GDM1 (cell line): ENCODE measurements around the gene EPB41L2.
"Not testable (repeated sequence)": the region's sequence is repeated elsewhere in the genome, so short reads cannot be mapped to it uniquely, and the experiment has no call there.

Source experiments
- DNase-seq: peaks from one replicate; lab custom pipeline; 2025; lab: John Stamatoyannopoulos, UW

Gene EPB41L2

DNA sequence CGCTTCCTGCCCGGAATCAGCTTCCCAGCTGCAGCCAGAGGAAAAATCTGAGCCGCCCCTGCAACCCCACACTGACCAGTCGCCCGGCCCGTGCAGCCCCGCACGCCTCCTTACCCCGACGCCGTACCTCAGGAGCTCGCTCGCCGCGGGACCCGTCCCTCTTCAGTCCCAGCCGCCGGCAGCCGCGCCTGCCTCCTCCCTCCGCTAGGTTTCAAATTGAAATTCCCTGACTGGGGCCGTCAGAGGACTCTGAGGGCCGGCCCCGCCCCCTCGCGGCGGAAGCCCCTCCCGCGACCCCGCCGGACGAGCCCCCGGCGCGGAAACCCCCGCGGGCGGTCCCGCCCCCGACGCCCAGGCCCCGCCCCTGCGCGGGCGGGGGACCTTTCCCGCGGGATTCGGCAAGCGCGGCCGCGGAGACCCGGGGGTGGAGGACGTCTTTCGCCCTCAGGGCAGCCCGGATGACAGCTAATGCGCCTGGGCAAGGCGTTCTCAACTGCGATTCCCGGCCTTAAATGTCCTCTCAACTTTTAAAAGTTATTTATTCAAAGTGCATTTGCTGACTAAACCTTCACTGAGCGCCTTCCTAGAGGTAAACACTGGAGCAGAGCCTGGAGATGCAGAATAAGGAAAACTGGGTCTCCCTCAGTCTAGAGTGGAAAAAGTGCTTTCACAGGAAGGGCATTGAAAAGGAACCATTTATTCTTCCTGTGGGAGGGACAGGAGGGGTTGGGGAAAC, at the start of gene EPB41L2:
Gene EPB41L2 (minus strand): TSS at position 218 of the 736 bp plus-strand sequence. CDS start 106,760 bp downstream, outside the sequence.
- DNase-seq = peak; percentile 84

DNA sequence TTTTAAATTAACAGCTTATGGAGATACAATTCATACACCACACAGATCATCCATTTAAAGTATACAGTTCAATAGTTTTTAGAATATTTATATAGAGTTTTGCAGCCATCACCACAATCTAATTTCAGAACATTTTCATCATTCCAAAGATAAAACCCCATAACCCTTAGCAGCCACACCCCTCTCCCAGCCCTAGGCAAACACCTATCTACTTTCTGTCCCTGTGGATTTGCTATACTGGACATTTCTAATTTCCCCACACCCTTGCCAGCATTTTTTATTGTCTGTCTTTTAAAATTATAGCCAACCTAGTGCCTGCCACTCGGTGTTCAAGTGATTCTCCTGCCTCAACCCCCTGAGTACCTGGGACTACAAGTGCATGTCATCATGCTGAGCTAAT, 49.2 kb upstream of the EPB41L2 start:
- no peak for DNase-seq

DNA sequence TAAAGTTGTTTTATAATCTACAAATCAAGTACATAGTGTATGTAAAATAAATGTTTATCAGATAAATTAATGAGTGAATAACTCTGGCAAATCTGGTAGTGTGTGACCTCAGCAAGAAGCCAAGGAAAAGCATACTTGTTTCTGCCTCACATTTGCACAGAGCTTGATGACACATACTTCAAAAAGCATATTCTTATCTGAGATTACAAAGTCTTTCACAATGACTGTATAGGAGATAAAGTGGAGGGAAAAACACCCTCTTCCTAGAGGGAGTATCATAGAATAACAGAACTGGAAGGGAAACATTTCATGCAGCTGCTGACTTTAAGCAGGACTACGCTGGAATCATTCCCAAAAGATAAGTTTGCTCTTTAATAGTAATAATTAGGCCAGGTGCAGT, 44.1 kb upstream of the EPB41L2 start:
- DNase-seq = no peak

DNA sequence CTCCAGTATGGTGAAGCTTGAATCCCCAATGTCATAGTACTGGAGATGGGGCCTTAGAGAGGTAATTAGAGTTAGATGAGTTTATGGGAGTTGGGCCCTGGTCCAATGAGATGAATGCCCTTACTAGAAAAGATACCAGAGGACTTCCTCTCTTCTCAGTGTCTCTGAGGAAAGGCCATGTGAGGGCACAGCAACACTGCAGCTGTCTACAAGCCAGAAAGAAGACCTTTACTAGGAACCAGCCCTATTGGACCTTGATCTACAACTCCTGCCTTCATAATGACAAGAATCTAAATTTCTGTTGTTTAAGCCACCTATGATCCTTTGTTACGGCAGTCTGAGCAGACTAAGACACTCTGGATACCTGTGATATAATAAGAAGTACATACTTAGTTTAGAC, 40.9 kb upstream of the EPB41L2 start:
- no peak for DNase-seq

DNA sequence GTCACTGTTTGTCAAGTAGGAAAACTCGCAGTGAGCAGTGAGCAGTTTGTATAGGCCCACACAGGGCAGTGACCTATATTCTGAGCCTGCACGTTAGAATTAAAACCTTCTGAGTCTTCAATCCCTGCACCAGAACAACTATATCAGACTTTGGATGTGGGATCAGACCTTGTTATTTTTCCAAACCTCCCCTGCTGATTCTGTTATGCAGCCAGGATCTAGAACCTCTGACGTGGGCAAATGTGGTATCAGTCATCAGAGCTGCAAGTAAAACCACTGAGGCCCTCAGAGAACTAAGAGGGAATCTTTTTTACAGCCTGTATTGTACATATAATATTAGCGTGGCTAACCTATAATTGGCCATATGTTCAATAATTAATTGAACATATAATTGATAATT, 40.3 kb upstream of the EPB41L2 start:
- DNase-seq = no peak

DNA sequence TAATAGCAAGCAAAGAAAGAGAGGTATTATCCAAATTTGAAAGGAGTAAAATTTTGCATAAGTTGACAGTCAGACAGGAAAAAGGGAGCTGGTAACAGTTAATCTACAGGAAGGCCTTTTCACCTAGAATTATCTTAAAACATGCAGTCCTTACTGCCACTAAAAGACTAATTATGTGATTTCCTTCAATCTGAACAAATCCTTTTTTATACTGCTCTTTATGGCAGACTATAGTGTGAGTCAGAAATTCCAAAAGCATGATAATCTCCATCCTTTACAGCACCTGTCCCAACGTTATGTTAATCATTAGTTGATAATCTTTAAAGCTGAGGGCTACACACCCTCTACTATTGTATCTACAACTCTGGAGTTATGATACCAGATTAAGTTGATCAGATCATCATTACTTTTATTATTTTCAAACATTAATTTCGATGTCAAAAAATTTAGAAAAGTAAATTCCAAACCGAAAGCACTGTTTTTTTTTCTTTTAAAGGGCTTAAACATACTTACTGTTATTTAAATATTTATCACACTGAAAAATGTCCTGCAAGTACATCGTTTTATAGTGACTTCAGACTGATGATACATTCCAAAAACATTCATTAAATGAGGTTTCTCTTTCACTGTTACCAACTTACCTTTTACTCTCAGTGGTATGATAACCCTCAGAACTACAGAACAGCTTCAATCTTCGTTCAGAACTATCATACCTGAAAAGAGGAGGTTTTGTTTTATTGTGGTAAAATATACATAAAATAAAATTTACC, 39.1 kb upstream of the EPB41L2 start:
- DNase-seq = no peak

DNA sequence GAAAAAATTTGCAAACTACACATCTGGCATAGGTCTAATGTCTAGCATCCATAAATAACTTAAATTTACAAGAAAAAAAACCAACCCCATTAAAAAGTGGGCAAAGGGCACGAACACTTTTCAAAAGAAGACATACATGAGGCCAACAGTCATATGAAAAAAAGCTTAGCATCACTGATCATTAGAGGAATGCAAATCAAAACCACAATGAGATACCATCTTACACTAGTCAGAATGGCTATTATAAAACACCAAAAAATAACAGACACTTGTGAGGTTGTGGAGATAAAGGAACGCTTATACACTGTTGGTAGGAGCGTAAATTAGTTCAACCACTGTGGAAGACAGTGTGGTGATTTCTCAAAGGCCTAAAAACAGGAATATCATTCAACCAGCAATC, 33.7 kb upstream of the EPB41L2 start:
- DNase-seq = no peak

DNA sequence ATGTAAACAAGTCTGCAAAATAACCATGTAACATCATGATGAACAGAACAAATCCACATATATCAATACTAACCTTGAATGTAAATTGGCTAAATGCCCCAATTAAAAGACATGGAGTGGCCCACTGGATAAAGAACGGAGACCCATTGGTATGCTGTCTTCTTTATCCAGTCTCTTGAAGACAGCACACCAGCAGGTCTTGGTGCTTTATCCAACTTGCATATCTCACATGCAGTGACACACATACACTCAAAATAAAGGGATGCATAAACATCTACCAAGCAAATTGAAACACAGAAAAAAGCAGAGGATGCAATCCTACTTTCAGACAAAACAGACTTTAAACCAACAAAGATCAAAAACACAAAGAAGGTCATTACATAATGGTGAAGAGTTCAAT, 30.3 kb upstream of the EPB41L2 start:
- DNase-seq = no peak

DNA sequence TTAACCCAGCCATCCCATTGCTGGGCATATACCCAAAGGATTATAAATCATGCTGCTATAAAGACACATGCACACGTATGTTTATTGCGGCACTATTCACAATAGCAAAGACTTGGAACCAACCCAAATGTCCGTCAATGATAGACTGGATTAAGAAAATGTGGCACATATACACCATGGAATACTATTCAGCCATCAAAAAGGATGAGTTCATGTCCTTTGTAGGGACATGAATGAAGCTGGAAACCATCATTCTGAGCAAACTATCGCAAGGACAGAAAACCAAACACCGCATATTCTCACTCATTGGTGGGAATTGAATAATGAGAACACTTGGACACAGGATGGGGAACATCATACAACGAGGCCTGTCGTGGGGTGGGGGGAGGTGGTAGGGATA, 28.9 kb upstream of the EPB41L2 start:
- DNase-seq = not testable (repeated sequence)

DNA sequence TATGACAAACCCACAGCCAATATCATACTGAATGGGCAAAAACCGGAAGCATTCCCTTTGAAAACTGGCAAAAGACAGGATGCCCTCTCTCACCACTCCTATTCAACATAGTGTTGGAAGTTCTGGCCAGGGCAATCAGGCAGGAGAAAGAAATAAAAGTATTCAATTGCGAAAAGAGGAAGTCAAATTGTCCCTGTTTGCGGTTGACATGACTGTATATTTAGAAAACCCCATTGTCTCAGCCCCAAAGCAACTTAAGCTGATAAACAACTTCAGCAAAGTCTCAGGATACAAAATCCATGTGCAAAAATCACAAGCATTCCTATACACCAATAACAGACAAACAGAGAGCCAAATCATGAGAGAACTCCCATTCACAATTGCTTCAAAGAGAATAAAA, 27.3 kb upstream of the EPB41L2 start:
- peak; percentile 10 for DNase-seq

DNA sequence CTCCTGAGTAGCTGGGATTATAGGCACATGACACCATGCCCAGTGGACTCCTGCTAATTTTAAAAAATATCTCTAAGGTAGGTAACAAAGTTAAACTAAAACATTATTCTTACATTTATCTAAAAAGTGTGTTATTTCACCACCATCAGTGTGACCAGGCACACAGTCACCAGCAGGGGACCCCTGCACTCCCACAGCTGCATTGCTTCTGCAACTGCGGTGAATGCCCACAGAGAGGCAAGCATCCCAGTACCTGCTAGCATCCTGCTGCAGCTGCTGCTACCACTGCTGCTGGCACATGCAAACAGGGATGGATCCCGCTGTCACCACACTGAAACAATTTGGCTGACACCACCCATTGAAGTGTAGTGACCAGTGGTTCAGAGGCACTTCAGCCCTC, 21.9 kb upstream of the EPB41L2 start:
- no peak for DNase-seq

DNA sequence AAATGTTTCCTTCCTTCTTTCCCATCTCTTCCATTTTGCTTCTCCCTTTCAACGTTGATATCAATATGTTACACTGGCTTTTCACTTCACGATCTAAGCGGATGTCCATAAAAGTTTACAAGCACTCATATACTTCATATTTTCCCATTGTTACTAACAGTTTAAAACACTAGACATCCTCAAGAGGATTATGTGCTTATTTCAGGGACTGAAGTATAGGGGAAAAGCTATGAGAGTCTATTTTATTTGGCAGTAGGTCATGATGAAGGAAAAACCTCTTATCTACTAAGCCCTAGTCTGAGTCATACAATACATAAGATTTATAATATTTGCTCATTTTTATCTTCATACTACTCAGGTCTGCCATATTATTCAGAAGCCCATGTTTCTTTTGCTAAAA, 20.6 kb upstream of the EPB41L2 start:
- DNase-seq = no peak

DNA sequence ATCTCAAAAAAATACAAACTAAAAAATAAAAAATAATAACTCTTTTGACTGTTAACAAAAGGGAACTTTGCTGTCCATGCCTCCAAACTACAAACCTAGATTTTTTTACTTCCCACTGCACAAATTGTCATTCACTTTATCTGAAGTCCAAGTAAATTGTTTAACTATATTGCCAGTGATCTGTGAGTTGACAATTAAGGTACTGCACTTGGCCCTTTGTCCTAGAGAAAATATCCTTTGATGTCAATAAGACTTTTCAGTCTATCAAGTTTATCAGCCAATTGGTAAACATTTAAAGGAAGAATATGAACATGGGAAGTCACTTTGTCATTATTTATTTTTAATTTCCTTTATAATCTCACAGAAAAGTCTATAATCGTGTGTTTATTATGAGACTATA, 19.3 kb upstream of the EPB41L2 start:
- no peak for DNase-seq

DNA sequence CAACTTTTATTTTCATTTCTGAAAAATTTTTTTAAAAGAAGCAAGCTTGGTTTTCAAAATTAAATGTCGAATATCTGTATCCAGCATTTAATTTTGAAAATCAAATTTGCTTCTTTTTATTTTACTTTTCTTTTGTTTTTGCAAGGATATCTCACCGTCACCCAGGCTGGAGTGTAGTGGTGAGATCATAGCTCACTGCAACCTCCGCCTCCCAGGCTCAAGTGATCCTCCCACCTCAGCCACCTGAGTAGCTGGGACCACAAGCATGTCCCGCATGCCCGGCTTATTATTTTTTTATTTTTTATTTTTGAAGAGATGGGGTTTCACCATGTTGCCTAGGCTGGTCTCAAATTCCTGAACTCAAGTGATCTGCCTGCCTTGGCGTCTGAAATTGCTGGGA, 17.0 kb upstream of the EPB41L2 start:
- no peak for DNase-seq

DNA sequence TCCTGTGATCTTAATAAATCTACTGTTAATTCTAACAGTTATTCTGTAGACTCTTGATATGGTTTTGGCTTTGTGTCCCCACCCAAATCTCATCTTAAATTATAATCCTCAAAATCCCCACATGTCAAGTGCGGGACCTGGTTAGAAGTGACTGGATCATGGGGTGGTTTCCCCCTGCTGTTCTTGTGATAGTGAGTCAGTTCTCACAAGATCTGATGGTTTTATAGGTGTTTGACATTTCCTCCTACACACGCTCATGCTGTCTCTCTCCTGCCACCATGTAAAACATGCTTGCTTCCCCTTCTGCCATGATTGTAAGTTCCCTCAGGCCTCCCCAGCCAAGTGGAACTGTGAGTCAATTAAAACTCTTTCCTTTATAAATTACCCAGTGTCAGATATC, 10.5 kb upstream of the EPB41L2 start:
- no peak for DNase-seq

DNA sequence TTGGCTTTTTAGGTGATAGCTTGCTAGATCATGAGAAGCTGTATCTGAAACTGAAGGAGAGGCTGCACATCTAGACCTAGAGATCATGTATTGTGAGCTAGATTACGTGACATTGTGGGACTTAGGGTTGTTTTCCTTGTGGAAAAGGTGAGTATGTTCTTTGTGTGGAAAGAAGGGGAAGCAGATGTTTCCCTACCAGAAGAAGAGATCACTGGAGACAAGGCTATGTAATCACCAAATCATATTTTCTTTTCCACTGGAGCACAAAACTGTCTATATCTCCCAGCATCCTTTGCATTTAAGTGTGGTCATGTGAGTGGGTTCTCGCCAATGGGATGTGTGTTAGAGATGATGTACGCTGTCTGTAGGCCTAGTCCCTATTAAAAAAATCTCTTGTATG, 7.0 kb upstream of the EPB41L2 start:
- DNase-seq = no peak

DNA sequence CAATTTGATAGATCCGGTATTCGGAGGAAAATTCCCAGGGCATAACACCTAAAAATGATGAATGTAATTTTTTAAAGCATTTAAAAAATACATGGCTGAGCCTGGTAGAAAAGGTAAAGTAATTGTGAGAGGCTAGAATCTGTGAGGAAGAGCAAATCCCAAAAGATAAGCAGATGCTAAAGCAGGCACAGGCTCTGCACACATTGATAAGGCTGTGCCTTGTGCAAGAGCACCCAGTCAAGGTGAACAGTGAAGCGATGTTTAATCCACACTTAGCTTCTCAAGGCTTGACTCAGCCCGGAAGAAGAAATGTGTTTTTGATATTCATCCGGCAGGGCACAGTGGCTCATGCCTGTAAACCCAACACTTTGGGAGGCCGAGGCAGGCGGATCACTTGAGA, 5.1 kb upstream of the EPB41L2 start:
- DNase-seq = no peak

DNA sequence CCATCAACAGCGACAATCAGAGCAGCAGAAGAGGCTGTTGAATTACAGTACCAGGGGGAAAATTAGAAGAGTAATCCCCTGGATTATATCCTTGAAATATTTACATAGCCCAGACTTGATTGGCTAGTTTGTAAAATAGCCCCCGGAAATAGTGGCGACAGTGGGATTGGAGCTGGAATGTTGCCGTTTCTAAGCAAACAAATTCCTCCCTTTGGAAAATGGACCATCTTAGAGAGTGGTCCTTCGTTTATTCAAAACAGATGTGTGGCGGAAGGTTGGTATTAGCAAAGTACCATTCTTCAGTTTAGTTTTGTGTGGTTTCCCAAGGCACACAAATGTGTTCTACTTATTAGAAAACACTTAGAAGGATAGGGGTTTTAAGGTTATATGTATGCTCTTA, 4.5 kb upstream of the EPB41L2 start:
- DNase-seq = no peak

DNA sequence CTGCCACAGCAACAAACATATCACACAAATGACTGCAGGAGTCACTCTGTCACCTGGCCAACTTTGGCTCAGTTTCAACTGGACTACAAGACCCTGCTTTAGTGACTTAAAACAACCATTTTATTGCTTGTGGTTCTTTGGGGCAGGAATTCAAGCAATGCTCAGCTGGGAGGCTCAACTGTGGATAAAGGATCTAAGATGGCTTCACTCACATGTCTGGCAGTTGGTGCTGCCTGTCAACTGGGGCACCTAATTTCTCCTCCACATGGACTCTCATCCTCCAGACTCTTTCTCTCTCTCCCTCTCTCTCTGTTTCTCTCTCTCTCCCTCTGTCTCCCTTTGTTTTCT, 2.8 kb upstream of the EPB41L2 start:
- no peak for DNase-seq

DNA sequence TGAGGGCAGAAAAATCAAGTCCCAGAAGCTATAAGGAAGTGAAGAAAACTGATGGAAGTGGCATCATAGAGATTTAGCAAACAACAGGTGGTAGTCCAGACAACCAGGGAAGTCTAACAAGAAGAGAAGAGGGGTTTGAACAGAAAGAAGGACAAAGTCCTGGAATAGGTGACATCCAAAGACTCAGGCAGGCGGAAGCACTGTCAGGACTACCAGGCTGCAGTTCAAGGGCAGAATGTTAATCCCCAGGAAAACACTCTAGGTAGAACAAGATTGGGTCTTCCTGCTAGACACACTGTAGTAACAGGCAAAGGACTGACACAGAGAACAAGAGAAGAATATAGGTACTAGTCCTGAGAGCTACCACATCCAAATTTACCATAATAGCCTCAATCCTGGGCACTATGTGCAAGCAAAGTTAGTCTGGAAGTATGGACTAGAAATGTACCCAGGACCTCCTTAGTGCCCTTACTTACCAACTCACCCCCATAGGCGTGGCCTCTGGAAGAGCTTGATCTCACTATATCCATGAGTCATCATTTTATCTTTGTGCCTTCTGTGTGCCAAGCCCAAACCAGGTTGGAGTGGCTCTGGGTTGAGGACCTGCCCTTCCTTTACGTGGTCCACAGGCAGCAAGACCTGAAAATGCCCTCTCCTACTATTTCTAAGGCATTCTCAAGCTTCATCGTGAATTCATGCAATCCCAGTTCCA, 2.2 kb upstream of the EPB41L2 start:
- DNase-seq = no peak

DNA sequence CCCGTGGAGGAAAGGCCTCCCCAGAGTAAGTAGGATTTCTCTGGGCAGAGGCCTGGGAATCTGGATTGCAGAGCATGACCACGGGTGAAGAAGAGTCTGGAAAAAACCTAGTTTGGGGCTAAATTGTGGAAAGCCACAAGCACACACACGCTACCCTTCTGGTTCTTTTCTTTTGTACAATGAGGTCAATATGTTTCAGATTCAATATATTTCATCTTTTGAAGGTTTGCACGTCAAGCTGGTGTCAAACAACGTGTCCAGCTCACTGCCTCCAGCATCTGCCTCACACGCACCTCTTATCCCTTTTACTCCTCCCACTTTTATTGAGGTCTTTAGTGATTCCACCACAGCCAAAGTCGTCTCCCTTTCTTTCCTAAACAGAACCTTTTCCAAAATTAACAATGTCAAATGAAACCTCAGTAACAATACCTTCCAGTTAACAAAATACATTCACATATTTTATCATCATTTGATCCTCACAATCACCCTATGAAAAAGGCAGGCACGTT, 773 bp upstream of the EPB41L2 start:
- DNase-seq = no peak

DNA sequence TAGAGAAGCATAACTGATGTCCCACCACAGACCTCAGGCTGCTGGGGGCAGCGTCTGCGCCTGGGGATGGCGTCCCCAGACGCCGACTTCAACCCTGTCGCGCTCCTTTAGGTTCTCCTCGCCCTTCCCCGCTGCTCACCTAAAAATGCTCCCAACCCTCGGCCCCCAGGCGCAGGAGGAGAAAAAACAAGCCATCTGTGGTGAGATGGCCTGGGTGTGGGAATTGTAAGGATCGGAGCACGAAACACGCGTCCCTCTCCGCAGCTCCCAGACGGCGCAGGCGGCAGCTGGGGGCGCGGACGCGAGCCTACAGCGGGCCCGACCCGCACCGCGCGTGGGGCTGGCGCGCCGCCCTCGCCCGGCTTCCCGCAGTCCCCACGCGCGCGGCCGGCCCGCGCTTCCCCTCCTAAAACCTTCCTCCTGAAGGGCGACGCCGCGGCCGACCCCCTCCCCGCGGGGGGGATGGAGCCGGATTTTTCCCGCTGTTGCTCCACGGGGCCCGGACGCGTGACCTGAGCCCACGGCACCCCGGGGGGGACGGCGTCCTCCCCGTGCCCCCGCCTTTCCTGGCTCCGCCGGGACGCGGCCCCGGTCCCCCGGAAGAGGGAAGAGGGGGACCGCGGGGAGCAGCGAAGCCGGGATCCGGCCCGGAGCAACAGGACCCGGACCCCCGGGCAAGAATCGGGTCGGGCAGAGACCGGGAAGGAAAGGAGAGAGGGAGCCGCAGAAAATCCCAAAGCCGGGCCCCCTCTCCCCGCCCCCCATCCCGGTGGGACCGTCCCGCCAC, 611 bp downstream of the EPB41L2 start:
- DNase-seq = peak; percentile 14
